ENCODE data around the gene FOXP1. TPM values are rescaled to one million over a fixed set of nuclear protein-coding genes. Genes with fewer than 3 reads are reported as not detected.

FOXP1 gene
- total and polyA plus RNA-seq, 8 donors = 95.1 to 143 (median 123) TPM

DNA sequence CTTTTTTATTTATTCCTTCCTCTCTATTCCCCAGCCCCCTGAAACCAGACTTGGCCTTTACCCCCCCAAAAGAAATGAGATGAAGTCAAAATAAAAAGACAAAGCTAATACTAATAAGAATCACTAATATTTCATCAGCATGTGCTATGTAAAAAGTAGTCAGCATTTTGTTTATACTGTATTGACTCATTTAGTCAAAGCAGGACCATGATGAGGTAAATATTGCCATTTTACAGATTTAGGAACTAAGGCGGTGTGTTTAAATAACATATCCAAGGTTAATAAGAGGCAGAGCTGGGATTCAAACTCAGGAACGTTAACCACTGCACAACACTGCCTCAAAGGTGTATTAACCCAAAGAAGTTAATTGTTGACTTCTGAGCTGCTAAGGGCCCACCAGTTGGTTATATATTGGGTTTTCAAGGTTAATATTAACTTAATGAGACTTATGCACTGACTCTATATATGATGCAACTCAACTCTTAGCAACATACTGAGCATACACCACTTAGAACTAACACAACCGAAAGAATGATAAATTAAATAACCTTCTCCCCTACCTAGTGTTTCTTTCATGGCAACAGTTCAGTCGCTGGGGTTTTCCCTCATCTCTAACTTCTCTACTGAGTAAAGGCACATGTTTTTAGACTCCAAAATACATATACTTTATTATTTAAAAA is 34.7 kb downstream of the FOXP1 start:
- no peak for TF ChIP-seq CTCF (IDR thresholded peaks at IDR 0.05)
- peak; percentile 35 for ATAC-seq

DNA sequence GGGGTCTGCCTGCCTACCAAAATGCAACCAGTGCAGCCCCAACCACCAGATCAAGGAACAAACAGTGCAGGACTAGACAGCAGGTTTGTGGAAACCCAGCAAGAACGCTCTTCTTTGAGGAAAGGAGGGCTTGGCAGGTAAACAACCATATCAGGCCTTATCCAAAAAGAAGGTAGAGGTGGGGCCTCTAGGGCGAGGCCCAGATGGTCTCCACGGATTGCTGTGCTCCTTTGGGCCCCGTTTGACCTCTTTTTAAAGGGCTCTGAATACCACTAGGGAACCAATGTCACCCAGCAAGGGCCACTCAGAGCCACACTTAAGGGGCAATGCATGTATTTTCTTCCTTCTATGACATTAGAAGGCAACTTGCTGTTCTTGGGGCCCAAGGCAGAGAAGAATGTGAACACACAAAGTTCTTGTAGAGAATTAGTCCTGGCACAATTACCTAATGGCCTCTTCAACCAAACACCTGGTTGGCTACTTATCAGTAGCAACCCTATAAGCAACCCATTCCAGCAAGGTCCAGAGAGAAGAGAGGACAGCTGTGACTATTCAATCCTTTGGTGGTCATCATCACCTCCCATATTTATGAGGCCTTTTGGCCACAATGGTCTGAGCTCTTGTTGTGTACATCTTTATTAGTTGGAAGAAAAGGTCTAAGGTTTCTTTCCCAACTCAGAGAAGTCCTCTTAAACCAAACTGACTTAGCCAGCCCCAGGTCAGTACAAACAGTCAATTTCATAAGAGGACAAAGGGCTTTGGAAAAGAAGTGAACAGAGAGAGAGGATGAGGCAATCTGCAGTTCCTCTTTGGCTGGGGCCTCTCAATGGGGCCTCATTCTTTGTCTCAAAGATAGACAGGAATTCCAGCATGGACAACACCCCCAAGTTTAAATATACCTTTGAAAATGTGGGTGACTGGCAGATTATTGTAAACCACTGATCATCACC is 36.0 kb downstream of the FOXP1 start:
- Histone ChIP-seq H3K4me1 (peaks cover 10 to 81% of the 10 kb centered on the region in 2 donors), H3K4me3 (no peak overlapping the region), H3K27ac (peak overlapping the region; percentile 34 to 91), H3K36me3 (no peaks in the 10 kb centered on the region), H3K27me3 (no peaks in the 10 kb centered on the region), H3K9me3 (no peaks in the 10 kb centered on the region)
- DNase-seq = no peak
- no peak for TF ChIP-seq CTCF (IDR thresholded peaks at IDR 0.05)
- intact Hi-C loops (cut with DNase I) = no loop called here
- peak; percentile 69 for ATAC-seq

More for the DNA sequence above, 34.7 kb downstream of the FOXP1 start:
- H3K27ac ChIP-seq = peak overlapping the region in 1 of 2 donors; percentile 91
- intact Hi-C loops (cut with DNase I) = no loop called here
- no peaks in the 10 kb centered on the region for H3K36me3 ChIP-seq
- no peaks in the 10 kb centered on the region for H3K27me3 ChIP-seq
- H3K9me3 ChIP-seq = no peaks in the 10 kb centered on the region
- DNase-seq = peak in 1 of 4 donors; percentile 21
- H3K4me1 ChIP-seq = peaks cover 6 to 67% of the 10 kb centered on the region in 2 donors
- H3K4me3 ChIP-seq = no peak overlapping the region

- no peaks in the 10 kb centered on the region for H3K9me3 ChIP-seq
- H3K4me1 ChIP-seq = peaks cover 15 to 86% of the 10 kb centered on the region in 2 donors
- no peak for TF ChIP-seq CTCF (IDR thresholded peaks at IDR 0.05)
- intact Hi-C loops (cut with DNase I) = no loop called here
- ATAC-seq = no peak
- peak overlapping the region; percentile 34 to 91 for H3K27ac ChIP-seq
- no peaks in the 10 kb centered on the region for H3K36me3 ChIP-seq
- no peak for DNase-seq
- H3K27me3 ChIP-seq = no peaks in the 10 kb centered on the region
- no peak overlapping the region for H3K4me3 ChIP-seq
Observed at GRCh38 chr3:71546821-71547220, 36.7 kb downstream of the FOXP1 start.

DNA sequence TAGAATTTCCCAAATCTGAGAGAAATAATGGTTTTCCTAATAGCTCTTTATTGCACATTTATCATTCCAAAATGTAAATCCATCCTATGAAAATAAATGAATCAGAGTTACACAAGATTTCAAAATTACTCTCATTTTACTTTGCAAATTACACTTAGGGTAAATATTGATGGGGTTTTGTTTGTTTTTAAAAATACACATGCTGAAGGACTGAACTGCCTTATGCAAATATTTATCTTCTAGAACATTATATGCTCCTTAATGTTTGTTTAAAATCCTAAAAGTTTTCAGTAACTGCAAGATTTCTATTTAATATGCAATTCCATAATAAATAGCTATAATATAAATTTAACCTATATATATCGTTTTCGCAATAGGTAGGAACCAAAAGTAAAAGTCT is 38.2 kb downstream of the FOXP1 start:
- ATAC-seq = no peak
- peak overlapping the region in 1 of 2 donors; percentile 91 for H3K27ac ChIP-seq
- no peaks in the 10 kb centered on the region for H3K27me3 ChIP-seq
- TF ChIP-seq CTCF (IDR thresholded peaks at IDR 0.05) = no peak
- H3K36me3 ChIP-seq = no peaks in the 10 kb centered on the region
- no peak overlapping the region for H3K4me3 ChIP-seq
- intact Hi-C loops (cut with DNase I) = no loop called here
- H3K9me3 ChIP-seq = no peaks in the 10 kb centered on the region
- no peak for DNase-seq
- peaks cover 17 to 85% of the 10 kb centered on the region in 2 donors for H3K4me1 ChIP-seq
